WTC11 (cell line): Measurements from ENCODE around the gene SUSD4. TPM values are rescaled to one million over a fixed set of nuclear protein-coding genes. Genes with fewer than 3 reads are reported as not detected.

ENCODE experiments used
- ATAC-seq: fragments of 200-7000 bp; cut with Tn5 transposase; 2 replicates; pipeline ENCODE4 v1.10.0; 2021; ENCODE audit warnings: mild to moderate bottlenecking, moderate library complexity
- CTCF ChIA-PET: fragments of 300-600 bp; sonication (Branson Sonifier 250); formaldehyde crosslinking; loops from one replicate; lab custom pipeline; 2021; ENCODE audit warnings: antibody characterized with exemption; lab: Charles Lee
- POLR2A ChIA-PET: fragments of 350-600 bp; sonication (Branson Sonifier 250); formaldehyde crosslinking; loops from one replicate; lab custom pipeline; 2021; ENCODE audit warnings: antibody characterized with exemption; lab: Charles Lee
- DNase-seq: peaks from one replicate; pipeline ENCODE4 v3.0.0; 2021; ENCODE audit warnings: low spot score
- H3K27ac Mint-ChIP-seq: 2 replicates; pipeline ENCODE4 v1.8.0; 2021; ENCODE audit warnings: mixed read lengths
- H3K27me3 Mint-ChIP-seq: 2 replicates; pipeline ENCODE4 v1.8.0; 2021; ENCODE audit warnings: low read depth, mild to moderate bottlenecking, moderate library complexity, mixed read lengths
- H3K36me3 Mint-ChIP-seq: 2 replicates; pipeline ENCODE4 v1.8.0; 2021; ENCODE audit warnings: mixed read lengths
- H3K4me1 Mint-ChIP-seq: 2 replicates; pipeline ENCODE4 v1.8.0; 2022; ENCODE audit warnings: mixed read lengths
- H3K4me3 Mint-ChIP-seq: 2 replicates; pipeline ENCODE4 v1.8.0; 2021; ENCODE audit warnings: mild to moderate bottlenecking, moderate library complexity, mixed read lengths
- H3K9me3 Mint-ChIP-seq: 2 replicates; pipeline ENCODE4 v1.8.0; 2021; ENCODE audit warnings: mixed read lengths
- CREM ChIP-seq: sonication (generic); formaldehyde crosslinking; IDR thresholded peaks from 2 replicates; pipeline ENCODE4 v1.8.1; 2022; ENCODE audit warnings: mild to moderate bottlenecking, missing genetic modification reagents, moderate library complexity
- ERG ChIP-seq: fragments of 250-450 bp; sonication (Bioruptor Pico); IDR thresholded peaks from 2 replicates; pipeline ENCODE4 v1.8.0; 2021; ENCODE audit warnings: mild to moderate bottlenecking
- FOXJ3 ChIP-seq: sonication (generic); formaldehyde crosslinking; IDR thresholded peaks from 2 replicates; pipeline ENCODE4 v1.9.0; 2021; ENCODE audit warnings: missing genetic modification reagents, mild to moderate bottlenecking, borderline replicate concordance
- KAT7 ChIP-seq: sonication (generic); formaldehyde crosslinking; IDR thresholded peaks from 2 replicates; pipeline ENCODE4 v1.8.1; 2023; ENCODE audit warnings: missing genetic modification reagents, mild to moderate bottlenecking, borderline replicate concordance
- NFYB ChIP-seq: sonication (generic); formaldehyde crosslinking; conservative IDR thresholded peaks from 2 replicates; pipeline ENCODE4 v1.8.0; 2022; ENCODE audit warnings: low read depth, missing genetic modification reagents
- NR3C1 ChIP-seq: sonication (generic); formaldehyde crosslinking; conservative IDR thresholded peaks from 2 replicates; pipeline ENCODE4 v1.8.1; 2023; ENCODE audit warnings: low read depth, mild to moderate bottlenecking, missing genetic modification reagents
- SMAD4 ChIP-seq: sonication (generic); formaldehyde crosslinking; IDR thresholded peaks from 2 replicates; pipeline ENCODE4 v1.8.0; 2022; ENCODE audit warnings: mild to moderate bottlenecking, missing genetic modification reagents
- TP53 ChIP-seq: sonication (generic); formaldehyde crosslinking; IDR thresholded peaks from 2 replicates; pipeline ENCODE4 v1.8.1; 2023; ENCODE audit warnings: mild to moderate bottlenecking, missing genetic modification reagents
- ZNF232 ChIP-seq: sonication (generic); formaldehyde crosslinking; IDR thresholded peaks from 2 replicates; pipeline ENCODE4 v1.8.0; 2022; ENCODE audit warnings: mild to moderate bottlenecking, missing genetic modification reagents
- ZNF263 ChIP-seq: sonication (generic); formaldehyde crosslinking; IDR thresholded peaks from 2 replicates; pipeline ENCODE4 v1.8.1; 2022; ENCODE audit warnings: low read depth, mild to moderate bottlenecking, moderate library complexity, missing genetic modification reagents
- total RNA-seq: library from RNA; stranded (reverse); gene quantifications from 3 replicates; pipeline ENCODE4 v1.2.3, GENCODE V29; 2021
- TF ChIP-seq, protein P1 (sequence below): fragments of 250-450 bp; sonication (Bioruptor Pico); IDR thresholded peaks from 2 replicates; pipeline ENCODE4 v1.9.0; 2021; ENCODE audit warnings: moderate library complexity, mild to moderate bottlenecking, inconsistent platforms, borderline replicate concordance
- TF ChIP-seq, protein P2 (sequence below): sonication (generic); formaldehyde crosslinking; IDR thresholded peaks from 2 replicates; pipeline ENCODE4 v1.8.1; 2023; ENCODE audit warnings: mild to moderate bottlenecking, missing genetic modification reagents
- TF ChIP-seq, protein P3 (sequence below): sonication (generic); formaldehyde crosslinking; conservative IDR thresholded peaks from 2 replicates; pipeline ENCODE4 v1.8.1; 2022; ENCODE audit warnings: mild to moderate bottlenecking, missing genetic modification reagents
- TF ChIP-seq, protein P4 (sequence below): sonication (generic); formaldehyde crosslinking; IDR thresholded peaks from 2 replicates; pipeline ENCODE4 v1.8.1; 2022; ENCODE audit warnings: missing genetic modification reagents, borderline replicate concordance
- TF ChIP-seq, protein P5 (sequence below): sonication (generic); formaldehyde crosslinking; IDR thresholded peaks from 2 replicates; pipeline ENCODE4 v1.8.0; 2023; ENCODE audit warnings: mild to moderate bottlenecking, missing genetic modification reagents

Gene SUSD4
- total RNA-seq, 1 experiment from 2014 or later: 1.8 TPM

DNA sequence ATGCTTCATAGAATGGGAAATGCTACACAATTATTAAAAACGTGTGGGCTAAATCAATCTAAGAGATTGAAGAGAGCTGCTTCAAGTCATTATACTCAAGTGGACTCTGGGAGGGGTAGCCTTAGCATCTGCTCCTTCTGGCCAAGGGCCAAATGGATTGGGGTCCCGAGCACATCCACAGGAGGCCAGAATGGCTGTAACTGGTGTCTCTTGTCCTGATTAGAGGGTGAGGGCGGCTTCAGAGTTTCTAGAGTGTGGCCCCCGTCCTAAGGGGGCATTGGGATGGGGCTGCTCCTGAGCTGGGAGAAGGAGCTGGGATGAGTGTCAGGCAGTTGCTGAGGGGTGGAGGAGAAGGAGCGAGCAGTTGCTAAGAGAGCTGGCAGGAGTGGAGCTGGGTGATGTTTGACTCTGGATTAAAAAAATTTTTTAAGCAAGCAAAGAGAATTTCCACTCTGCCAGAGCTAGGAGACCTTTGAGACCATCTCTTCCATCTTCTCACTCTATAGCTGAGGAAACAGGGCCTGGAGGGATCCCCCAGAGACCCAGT lies 149.6 kb downstream of the SUSD4 start:
- CTCF ChIA-PET: interaction anchor here (1.2 kb wide), 1 partner anchor 80 kb away, joined by 3 read pairs; no protein-coding TSS in a partner anchor
- Mint-ChIP-seq H3K9me3 (peaks cover 14% of the 10 kb centered on the region), H3K4me3 (no peak overlapping the region), H3K36me3 (peaks cover 9% of the 10 kb centered on the region), H3K27me3 (peaks cover 7% of the 10 kb centered on the region), H3K4me1 (no peaks in the 10 kb centered on the region), H3K27ac (no peak overlapping the region)
- POLR2A ChIA-PET: no interaction called here
- DNase-seq (no peak), ATAC-seq (no peak)
- TF ChIP-seq FOXJ3 (CRISPR knock-in tag) (no peak), ZNF263 (no peak), KAT7 (no peak), ZNF232 (no peak), TP53 (CRISPR knock-in tag) (no peak), NR3C1 (CRISPR knock-in tag) (no peak), SMAD4 (CRISPR knock-in tag) (no peak)
- TF ChIP-seq, protein P1, sequence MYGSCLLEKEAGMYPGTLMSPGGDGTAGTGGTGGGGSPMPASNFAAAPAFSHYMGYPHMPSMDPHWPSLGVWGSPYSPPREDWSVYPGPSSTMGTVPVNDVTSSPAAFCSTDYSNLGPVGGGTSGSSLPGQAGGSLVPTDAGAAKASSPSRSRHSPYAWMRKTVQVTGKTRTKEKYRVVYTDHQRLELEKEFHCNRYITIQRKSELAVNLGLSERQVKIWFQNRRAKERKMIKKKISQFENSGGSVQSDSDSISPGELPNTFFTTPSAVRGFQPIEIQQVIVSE (CRISPR knock-in tag): no peak

GRCh38 chr1:223212441-223212840 lies 151.5 kb downstream of the SUSD4 start:
- CTCF ChIA-PET: no interaction called here
- H3K4me3 Mint-ChIP-seq: no peak overlapping the region
- DNase-seq: no peak
- H3K36me3 Mint-ChIP-seq: no peaks in the 10 kb centered on the region
- H3K27ac Mint-ChIP-seq: no peak overlapping the region
- POLR2A ChIA-PET: no interaction called here
- H3K27me3 Mint-ChIP-seq: no peaks in the 10 kb centered on the region
- no peaks in the 10 kb centered on the region for H3K9me3 Mint-ChIP-seq
- TF ChIP-seq CREM (CRISPR knock-in tag) (no peak), ERG (CRISPR knock-in tag) (no peak), NFYB (CRISPR knock-in tag) (no peak)
- TF ChIP-seq, protein P2, sequence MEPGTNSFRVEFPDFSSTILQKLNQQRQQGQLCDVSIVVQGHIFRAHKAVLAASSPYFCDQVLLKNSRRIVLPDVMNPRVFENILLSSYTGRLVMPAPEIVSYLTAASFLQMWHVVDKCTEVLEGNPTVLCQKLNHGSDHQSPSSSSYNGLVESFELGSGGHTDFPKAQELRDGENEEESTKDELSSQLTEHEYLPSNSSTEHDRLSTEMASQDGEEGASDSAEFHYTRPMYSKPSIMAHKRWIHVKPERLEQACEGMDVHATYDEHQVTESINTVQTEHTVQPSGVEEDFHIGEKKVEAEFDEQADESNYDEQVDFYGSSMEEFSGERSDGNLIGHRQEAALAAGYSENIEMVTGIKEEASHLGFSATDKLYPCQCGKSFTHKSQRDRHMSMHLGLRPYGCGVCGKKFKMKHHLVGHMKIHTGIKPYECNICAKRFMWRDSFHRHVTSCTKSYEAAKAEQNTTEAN (CRISPR knock-in tag): no peak
- TF ChIP-seq, protein P3, sequence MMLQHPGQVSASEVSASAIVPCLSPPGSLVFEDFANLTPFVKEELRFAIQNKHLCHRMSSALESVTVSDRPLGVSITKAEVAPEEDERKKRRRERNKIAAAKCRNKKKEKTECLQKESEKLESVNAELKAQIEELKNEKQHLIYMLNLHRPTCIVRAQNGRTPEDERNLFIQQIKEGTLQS: no peak
- TF ChIP-seq, protein P4, sequence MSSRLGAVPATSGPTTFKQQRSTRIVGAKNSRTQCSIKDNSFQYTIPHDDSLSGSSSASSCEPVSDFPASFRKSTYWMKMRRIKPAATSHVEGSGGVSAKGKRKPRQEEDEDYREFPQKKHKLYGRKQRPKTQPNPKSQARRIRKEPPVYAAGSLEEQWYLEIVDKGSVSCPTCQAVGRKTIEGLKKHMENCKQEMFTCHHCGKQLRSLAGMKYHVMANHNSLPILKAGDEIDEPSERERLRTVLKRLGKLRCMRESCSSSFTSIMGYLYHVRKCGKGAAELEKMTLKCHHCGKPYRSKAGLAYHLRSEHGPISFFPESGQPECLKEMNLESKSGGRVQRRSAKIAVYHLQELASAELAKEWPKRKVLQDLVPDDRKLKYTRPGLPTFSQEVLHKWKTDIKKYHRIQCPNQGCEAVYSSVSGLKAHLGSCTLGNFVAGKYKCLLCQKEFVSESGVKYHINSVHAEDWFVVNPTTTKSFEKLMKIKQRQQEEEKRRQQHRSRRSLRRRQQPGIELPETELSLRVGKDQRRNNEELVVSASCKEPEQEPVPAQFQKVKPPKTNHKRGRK (CRISPR knock-in tag): no peak
- TF ChIP-seq, protein P5, sequence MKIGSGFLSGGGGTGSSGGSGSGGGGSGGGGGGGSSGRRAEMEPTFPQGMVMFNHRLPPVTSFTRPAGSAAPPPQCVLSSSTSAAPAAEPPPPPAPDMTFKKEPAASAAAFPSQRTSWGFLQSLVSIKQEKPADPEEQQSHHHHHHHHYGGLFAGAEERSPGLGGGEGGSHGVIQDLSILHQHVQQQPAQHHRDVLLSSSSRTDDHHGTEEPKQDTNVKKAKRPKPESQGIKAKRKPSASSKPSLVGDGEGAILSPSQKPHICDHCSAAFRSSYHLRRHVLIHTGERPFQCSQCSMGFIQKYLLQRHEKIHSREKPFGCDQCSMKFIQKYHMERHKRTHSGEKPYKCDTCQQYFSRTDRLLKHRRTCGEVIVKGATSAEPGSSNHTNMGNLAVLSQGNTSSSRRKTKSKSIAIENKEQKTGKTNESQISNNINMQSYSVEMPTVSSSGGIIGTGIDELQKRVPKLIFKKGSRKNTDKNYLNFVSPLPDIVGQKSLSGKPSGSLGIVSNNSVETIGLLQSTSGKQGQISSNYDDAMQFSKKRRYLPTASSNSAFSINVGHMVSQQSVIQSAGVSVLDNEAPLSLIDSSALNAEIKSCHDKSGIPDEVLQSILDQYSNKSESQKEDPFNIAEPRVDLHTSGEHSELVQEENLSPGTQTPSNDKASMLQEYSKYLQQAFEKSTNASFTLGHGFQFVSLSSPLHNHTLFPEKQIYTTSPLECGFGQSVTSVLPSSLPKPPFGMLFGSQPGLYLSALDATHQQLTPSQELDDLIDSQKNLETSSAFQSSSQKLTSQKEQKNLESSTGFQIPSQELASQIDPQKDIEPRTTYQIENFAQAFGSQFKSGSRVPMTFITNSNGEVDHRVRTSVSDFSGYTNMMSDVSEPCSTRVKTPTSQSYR (CRISPR knock-in tag): no peak
- no peak for ATAC-seq
- peaks cover 7% of the 10 kb centered on the region for H3K4me1 Mint-ChIP-seq
